ENCODE results near the gene CANX. TPM values are rescaled to one million over a fixed set of nuclear protein-coding genes. Genes with fewer than 3 reads are reported as not detected.
"Not testable (repeated sequence)": the region's sequence is repeated elsewhere in the genome, so short reads cannot be mapped to it uniquely, and the experiment has no call there.

The CANX gene
- total RNA-seq, 1 experiment from 2014 or later, result 766 TPM

DNA sequence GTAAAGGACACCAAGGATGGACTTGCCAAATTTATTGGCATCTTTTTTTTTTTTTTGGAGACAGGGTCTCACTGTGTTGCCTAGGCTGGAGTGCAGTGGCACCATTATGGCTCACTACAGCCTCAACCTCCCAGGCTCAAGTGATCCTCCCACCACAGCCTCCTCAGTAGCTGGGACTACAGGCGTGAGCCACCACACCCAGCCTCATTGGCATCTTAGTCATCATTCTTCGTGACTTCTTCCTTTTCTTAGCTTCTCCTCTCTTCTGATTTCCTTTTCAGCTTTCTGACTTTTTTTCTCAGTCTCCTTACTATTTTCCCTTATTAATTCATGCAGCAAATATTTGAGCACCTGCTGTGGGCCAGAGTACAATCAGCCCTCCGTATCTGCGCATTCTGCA, 40.0 kb downstream of the CANX start:
- no peak overlapping the region for H3K9ac ChIP-seq (ENCODE audit: low read length)
- H2AFZ ChIP-seq (ENCODE audit: low read depth, low read length, poor library complexity, severe bottlenecking), result no peak overlapping the region
- peaks cover 0 to 12% of the 10 kb centered on the region in 2 experiments; a peak in 1 of 4 replicates for H3K36me3 ChIP-seq (ENCODE audit: control insufficient read depth in 1 of 2, insufficient read depth in 2 of 2, low read length in 2 of 2)
- DNase-seq (ENCODE audit: low read depth, low spot score), result no peak
- no TSS peak for BruUV-seq (replicated peaks)
- no peaks in the 10 kb centered on the region for H3K9me3 ChIP-seq (ENCODE audit: control insufficient read depth in 1 of 2, insufficient read depth in 1 of 2, low read depth in 1 of 2, low read length in 2 of 2)
- no peak overlapping the region for H3K27ac ChIP-seq (ENCODE audit: low read depth, low read length)
- no peaks in the 10 kb centered on the region for H3K27me3 ChIP-seq (ENCODE audit: insufficient read depth, low read length)
- CTCF ChIA-PET, result no interaction called here
- H4K20me1 ChIP-seq (ENCODE audit: insufficient read depth), result 0 out of 2 replicates have a peak, but pooled peaks cover 4% of the 10 kb centered on the region
- TF ChIP-seq EZH2phosphoT487 (IDR thresholded peaks at IDR 0.05; ENCODE audit: borderline replicate concordance) (no peak), ELF1 (IDR thresholded peaks at IDR 0.05; ENCODE audit: borderline replicate concordance, low read depth) (no peak), TCF7L2 (IDR thresholded peaks at IDR 0.05; ENCODE audit: borderline replicate concordance, extremely low read depth, insufficient read depth, insufficient read length) (no peak), EGR1 (IDR thresholded peaks at IDR 0.05; ENCODE audit: low read depth) (no peak), SRF (IDR thresholded peaks at IDR 0.05; ENCODE audit: low read depth) (no peak), FOSL1 (IDR thresholded peaks at IDR 0.05; ENCODE audit: low read depth) (no peak), CEBPB (IDR thresholded peaks at IDR 0.05; ENCODE audit: low read depth) (no peak), POLR2AphosphoS5 (IDR thresholded peaks at IDR 0.05; ENCODE audit: low read depth, low read length) (no peak), POLR2A (IDR thresholded peaks at IDR 0.05; ENCODE audit: borderline replicate concordance, extremely low read depth, insufficient read depth, insufficient read length) (no peak), ATF3 (IDR thresholded peaks at IDR 0.05) (no peak), EZH2 (IDR thresholded peaks at IDR 0.05) (no peak), CBX3 (IDR thresholded peaks at IDR 0.05; ENCODE audit: low read depth) (no peak)
- TF ChIP-seq, protein P1, sequence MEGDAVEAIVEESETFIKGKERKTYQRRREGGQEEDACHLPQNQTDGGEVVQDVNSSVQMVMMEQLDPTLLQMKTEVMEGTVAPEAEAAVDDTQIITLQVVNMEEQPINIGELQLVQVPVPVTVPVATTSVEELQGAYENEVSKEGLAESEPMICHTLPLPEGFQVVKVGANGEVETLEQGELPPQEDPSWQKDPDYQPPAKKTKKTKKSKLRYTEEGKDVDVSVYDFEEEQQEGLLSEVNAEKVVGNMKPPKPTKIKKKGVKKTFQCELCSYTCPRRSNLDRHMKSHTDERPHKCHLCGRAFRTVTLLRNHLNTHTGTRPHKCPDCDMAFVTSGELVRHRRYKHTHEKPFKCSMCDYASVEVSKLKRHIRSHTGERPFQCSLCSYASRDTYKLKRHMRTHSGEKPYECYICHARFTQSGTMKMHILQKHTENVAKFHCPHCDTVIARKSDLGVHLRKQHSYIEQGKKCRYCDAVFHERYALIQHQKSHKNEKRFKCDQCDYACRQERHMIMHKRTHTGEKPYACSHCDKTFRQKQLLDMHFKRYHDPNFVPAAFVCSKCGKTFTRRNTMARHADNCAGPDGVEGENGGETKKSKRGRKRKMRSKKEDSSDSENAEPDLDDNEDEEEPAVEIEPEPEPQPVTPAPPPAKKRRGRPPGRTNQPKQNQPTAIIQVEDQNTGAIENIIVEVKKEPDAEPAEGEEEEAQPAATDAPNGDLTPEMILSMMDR (IDR thresholded peaks at IDR 0.05 in 2 of 3, conservative IDR thresholded peaks at IDR 0.05 in 1 of 3; ENCODE audit: borderline replicate concordance in 1 of 3, insufficient read depth in 1 of 3, low read depth in 2 of 3, low read length in 2 of 3), result no peak
- TF ChIP-seq, protein P2, sequence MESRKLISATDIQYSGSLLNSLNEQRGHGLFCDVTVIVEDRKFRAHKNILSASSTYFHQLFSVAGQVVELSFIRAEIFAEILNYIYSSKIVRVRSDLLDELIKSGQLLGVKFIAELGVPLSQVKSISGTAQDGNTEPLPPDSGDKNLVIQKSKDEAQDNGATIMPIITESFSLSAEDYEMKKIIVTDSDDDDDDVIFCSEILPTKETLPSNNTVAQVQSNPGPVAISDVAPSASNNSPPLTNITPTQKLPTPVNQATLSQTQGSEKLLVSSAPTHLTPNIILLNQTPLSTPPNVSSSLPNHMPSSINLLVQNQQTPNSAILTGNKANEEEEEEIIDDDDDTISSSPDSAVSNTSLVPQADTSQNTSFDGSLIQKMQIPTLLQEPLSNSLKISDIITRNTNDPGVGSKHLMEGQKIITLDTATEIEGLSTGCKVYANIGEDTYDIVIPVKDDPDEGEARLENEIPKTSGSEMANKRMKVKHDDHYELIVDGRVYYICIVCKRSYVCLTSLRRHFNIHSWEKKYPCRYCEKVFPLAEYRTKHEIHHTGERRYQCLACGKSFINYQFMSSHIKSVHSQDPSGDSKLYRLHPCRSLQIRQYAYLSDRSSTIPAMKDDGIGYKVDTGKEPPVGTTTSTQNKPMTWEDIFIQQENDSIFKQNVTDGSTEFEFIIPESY (IDR thresholded peaks at IDR 0.05; ENCODE audit: extremely low read depth, insufficient replicate concordance, low read length), result no peak
- POLR2A ChIA-PET, result no interaction called here
- no peak for ATAC-seq
- H3K9me2 ChIP-seq (ENCODE audit: insufficient read depth), result no peaks in the 10 kb centered on the region
- no peak overlapping the region for H3K4me3 ChIP-seq (replicated peaks in 1 of 2; ENCODE audit: low read depth in 1 of 2, low read length in 2 of 2)
- intact Hi-C loops (cut with micrococcal nuclease), result no loop called here
- peaks cover 93% of the 10 kb centered on the region for H3K79me2 ChIP-seq (ENCODE audit: insufficient read depth, low read length)
- RAD21 ChIA-PET (ENCODE audit: low non-redundant PET in 1 of 2, low total read pairs in 2 of 2, uncharacterized antibody in 2 of 2, unreplicated experiment in 2 of 2), result no interaction called here
- no peak overlapping the region for H3K4me2 ChIP-seq (ENCODE audit: low read length)
- peaks cover 3 to 10% of the 10 kb centered on the region in 2 experiments; a peak in 3 of 4 replicates for H3K4me1 ChIP-seq (ENCODE audit: control insufficient read depth in 1 of 2, insufficient read depth in 2 of 2, low read length in 2 of 2)

GRCh38 chr5:179744106-179744505, 45.3 kb downstream of the CANX start:
- intact Hi-C loops (cut with micrococcal nuclease); H3K9me2 ChIP-seq (ENCODE audit: insufficient read depth); ATAC-seq; H3K9ac ChIP-seq (ENCODE audit: low read length); H3K27me3 ChIP-seq (ENCODE audit: insufficient read depth, low read length); H3K4me2 ChIP-seq (ENCODE audit: low read length); H3K4me1 ChIP-seq (ENCODE audit: control insufficient read depth in 1 of 2, insufficient read depth in 2 of 2, low read length in 2 of 2); H3K36me3 ChIP-seq (ENCODE audit: control insufficient read depth in 1 of 2, insufficient read depth in 2 of 2, low read length in 2 of 2); H3K27ac ChIP-seq (ENCODE audit: low read depth, low read length); RAD21 ChIA-PET (ENCODE audit: low non-redundant PET in 1 of 2, low total read pairs in 2 of 2, uncharacterized antibody in 2 of 2, unreplicated experiment in 2 of 2); H3K4me3 ChIP-seq (replicated peaks in 1 of 2; ENCODE audit: low read depth in 1 of 2, low read length in 2 of 2); DNase-seq (ENCODE audit: low read depth, low spot score); BruUV-seq (replicated peaks); H3K9me3 ChIP-seq (ENCODE audit: control insufficient read depth in 1 of 2, insufficient read depth in 1 of 2, low read depth in 1 of 2, low read length in 2 of 2); H2AFZ ChIP-seq (ENCODE audit: low read depth, low read length, poor library complexity, severe bottlenecking): not testable (repeated sequence)
- H4K20me1 ChIP-seq (ENCODE audit: insufficient read depth), result 0 out of 2 replicates have a peak, but pooled peaks cover 10% of the 10 kb centered on the region
- ChIA-PET CTCF (interaction anchor here (0.7 kb wide), 1 partner anchor 25 kb away, joined by 3 read pairs; no protein-coding TSS in a partner anchor), POLR2A (interaction anchor here (0.9 kb wide), 1 partner anchor 121 kb away, joined by 3 read pairs; the partner anchor contains the start of gene HNRNPH1)
- peaks cover 83% of the 10 kb centered on the region for H3K79me2 ChIP-seq (ENCODE audit: insufficient read depth, low read length)

All from HCT116 (cell line).